HepG2 (cell line): ENCODE data around the gene MIR17HG. TPM values are rescaled to one million over a fixed set of nuclear protein-coding genes. Genes with fewer than 3 reads are reported as not detected.
A peak's percentile ranks its signal among the peaks of the same experiment; 100 is the strongest.

Experiments
- ATAC-seq: fragments of 200-7000 bp; cut with Tn5 transposase; 3 replicates; pipeline ENCODE4 v1.9.1; 2020; ENCODE audit warnings: mild to moderate bottlenecking, moderate library complexity
- BruUV-seq: library from RNA; stranded (reverse); fragments of 400-500 nt; replicated peaks from 2 replicates; lab custom pipeline; 2021; lab: Mats Ljungman, UMichigan
- CTCF ChIA-PET: fragments of 300-600 bp; formaldehyde crosslinking; extraction: SDS; loops from one replicate; lab custom pipeline; 2021; ENCODE audit warnings: low total read pairs, inconsistent platforms, low intra/inter-chr PET ratio; lab: Yijun Ruan, JAX
- POLR2A ChIA-PET: fragments of 350-600 bp; sonication (Branson Sonifier 250); formaldehyde crosslinking; loops from one replicate; lab custom pipeline; 2020; ENCODE audit warnings: antibody characterized with exemption, inconsistent platforms; lab: Yijun Ruan, JAX
- DNase-seq: peaks from one replicate; pipeline ENCODE4 v3.0.0-alpha.2; 2015; ENCODE audit warnings: low spot score
- FAIRE-seq: peaks from 3 replicates; lab custom pipeline; 2011; peaks lifted over from hg19 to GRCh38; lab: Jason Lieb, UNC
- H2AFZ ChIP-seq: one replicate; pipeline ENCODE4 v1.6.1; 2011; ENCODE audit warnings: low read length, inconsistent platforms
- H3K27ac ChIP-seq: fragments of 300-600 bp; 3 replicates; pipeline ENCODE4 v1.8.0; 2011; ENCODE audit warnings: mixed run types, mild to moderate bottlenecking, mixed read lengths, low read length, inconsistent platforms; ENCODE audit not compliant: insufficient read depth; ENCODE audit errors: extremely low read length
- H3K27me3 ChIP-seq, 2 experiments: fragments of 200-600 bp in 1 of 2; 2 replicates in 1 of 2; 3 replicates in 1 of 2; pipeline versions ENCODE4 v1.6.0 to v1.8.0; 2011; ENCODE audit warnings: low read length in 2 of 2, mild to moderate bottlenecking in 2 of 2, moderate library complexity in 2 of 2, inconsistent platforms in 1 of 2; ENCODE audit not compliant: insufficient read depth in 2 of 2, control insufficient read depth in 1 of 2
- H3K36me3 ChIP-seq, 2 experiments: fragments of 200-600 bp in 1 of 2; replicated peaks in 1 of 2; 2 replicates in 1 of 2; 3 replicates in 1 of 2; pipeline versions ENCODE4 v1.5.1 to v1.8.0; 2011; ENCODE audit warnings: low read length in 2 of 2, inconsistent platforms in 1 of 2; ENCODE audit not compliant: insufficient read depth in 2 of 2, control insufficient read depth in 1 of 2
- H3K4me1 ChIP-seq: 2 replicates; pipeline ENCODE4 v1.5.1; 2012; ENCODE audit warnings: low read length, inconsistent platforms; ENCODE audit not compliant: insufficient read depth
- H3K4me2 ChIP-seq: 2 replicates; pipeline ENCODE4 v1.6.0; 2011; ENCODE audit warnings: low read depth, low read length, inconsistent platforms
- H3K4me3 ChIP-seq, 3 experiments: fragments of 200-600 bp in 1 of 3; sonication (generic), shearing (Covaris generic) in 1 of 3; replicated peaks in 1 of 3; 2 replicates each; pipeline ENCODE4 v1.5.1; 2011 to 2016; ENCODE audit warnings: low read length in 3 of 3, inconsistent platforms in 2 of 3, low read depth in 2 of 3, mild to moderate bottlenecking in 2 of 3, control low read depth in 1 of 3, mixed read lengths in 1 of 3; ENCODE audit not compliant: insufficient read depth in 1 of 3
- H3K79me2 ChIP-seq: one replicate; pipeline ENCODE4 v1.6.1; 2011; ENCODE audit warnings: low read length, inconsistent platforms; ENCODE audit not compliant: insufficient read depth
- H3K9ac ChIP-seq: 2 replicates; pipeline ENCODE4 v1.6.0; 2011; ENCODE audit warnings: mild to moderate bottlenecking, low read depth, low read length, inconsistent platforms; ENCODE audit not compliant: insufficient read depth
- H3K9me3 ChIP-seq: 2 replicates; pipeline ENCODE4 v1.5.1; 2012; ENCODE audit warnings: mild to moderate bottlenecking, low read length
- H4K20me1 ChIP-seq: 2 replicates; pipeline ENCODE4 v1.6.0; 2011; ENCODE audit warnings: inconsistent platforms, mild to moderate bottlenecking, low read length, moderate library complexity; ENCODE audit not compliant: insufficient read depth
- AGO2 ChIP-seq: fragments of 200-400 bp; formaldehyde crosslinking; optimal IDR thresholded peaks from 2 replicates; pipeline ENCODE3; 2017; ENCODE audit warnings: mild to moderate bottlenecking, low read depth, low read length, moderate library complexity
- MAFF ChIP-seq: IDR thresholded peaks from 2 replicates; pipeline ENCODE4 v1.6.1; 2011; ENCODE audit warnings: low read depth, low read length, improper control_type of control experiment
- PAF1 ChIP-seq: IDR thresholded peaks from 2 replicates; pipeline ENCODE4 v1.6.1; 2016; ENCODE audit warnings: missing genetic modification reagents, missing compliant biosample characterization
- POLR2AphosphoS5 ChIP-seq: IDR thresholded peaks from 2 replicates; pipeline ENCODE4 v1.6.1; 2012; ENCODE audit warnings: low read depth, low read length
- RAD21 ChIP-seq: fragments of 450-650 bp; formaldehyde crosslinking; IDR thresholded peaks from 2 replicates; pipeline ENCODE4 v1.5.0; 2020; ENCODE audit warnings: mild to moderate bottlenecking
- RBM22 ChIP-seq: fragments of 200-400 bp; formaldehyde crosslinking; optimal IDR thresholded peaks from 2 replicates; pipeline ENCODE3; 2017; ENCODE audit warnings: mild to moderate bottlenecking, low read length, moderate library complexity
- TEAD2 ChIP-seq: sonication (generic); formaldehyde crosslinking; IDR thresholded peaks from 2 replicates; pipeline ENCODE4 v1.9.0; 2021; ENCODE audit warnings: missing genetic modification reagents
- ZBTB42 ChIP-seq: sonication (generic); formaldehyde crosslinking; IDR thresholded peaks from 2 replicates; pipeline ENCODE4 v1.5.0; 2020; ENCODE audit warnings: mild to moderate bottlenecking, missing genetic modification reagents
- ZBTB43 ChIP-seq: sonication (generic); formaldehyde crosslinking; conservative IDR thresholded peaks from 2 replicates; pipeline ENCODE4 v1.4.0; 2020; ENCODE audit warnings: missing genetic modification reagents
- ZMYM4 ChIP-seq: sonication (generic); formaldehyde crosslinking; IDR thresholded peaks from 2 replicates; pipeline ENCODE4 v1.8.1; 2023; ENCODE audit warnings: mild to moderate bottlenecking, missing genetic modification reagents
- ZNF354B ChIP-seq: sonication (generic); formaldehyde crosslinking; IDR thresholded peaks from 2 replicates; pipeline ENCODE4 v1.8.0; 2022; ENCODE audit warnings: mild to moderate bottlenecking, missing genetic modification reagents
- ZSCAN22 ChIP-seq: sonication (generic); formaldehyde crosslinking; IDR thresholded peaks from 2 replicates; pipeline ENCODE4 v1.4.0; 2020; ENCODE audit warnings: mild to moderate bottlenecking, missing genetic modification reagents
- WGBS: methylation state at CpG from one replicate; pipeline ENCODE4 v1.1.6; 2017; ENCODE audit warnings: low lambda C conversion rate; 5-methylcytosine and 5-hydroxymethylcytosine counted together
- in situ Hi-C: cut with HindIII; loops from 2 replicates; pipeline ENCODE4 v1.10.0; 2017; ENCODE audit warnings: low pct_unique_long_range_greater_than_20kb; ENCODE audit not compliant: extremely low pct_ligation_motif_present
- intact Hi-C: fragments of 100-400 bp; cut with micrococcal nuclease; formaldehyde crosslinking; loops from one replicate; pipeline ENCODE4 v1.10.0; 2022; ENCODE audit not compliant: unreplicated experiment
- polyA plus RNA-seq, 8 experiments: library from polyadenylated mRNA; depleted of rRNA in 3 of 8; stranded (reverse) in 7 of 8; unstranded in 1 of 8; fragments of >200 nt; fragmentation: Illumina TruSeq in 4 of 8; extraction: Trizol in 4 of 8; gene quantifications; 2 replicates each; pipeline versions ENCODE4 v1.2.1 to v1.2.3, GENCODE V29; 2011 to 2016; ENCODE audit warnings: low read depth in 4 of 8, missing spikeins in 1 of 8, mixed read lengths in 1 of 8; ENCODE audit not compliant: insufficient read depth in 1 of 8
- total RNA-seq, 5 experiments: library from RNA; depleted of rRNA; stranded (reverse); fragments of >200 nt; fragmentation: Illumina TruSeq; extraction: Trizol; gene quantifications; 2 replicates each; pipeline ENCODE4 v1.2.3, GENCODE V29; 2016; ENCODE audit warnings: low read depth in 1 of 5

The MIR17HG gene
- total and polyA plus RNA-seq, 2 of the 13 experiments (the other 11 are each of a cell fraction or from before 2014, with no cell fraction given), result 2.5 to 12.3 TPM

- ChIA-PET POLR2A (interaction anchor here (2.0 kb wide), 1 partner anchor 14 kb away, joined by 5 read pairs; no protein-coding TSS in a partner anchor), CTCF (no interaction called here)
- peak overlapping the region; percentile 82 for H3K27ac ChIP-seq
- TF ChIP-seq MAFF, result no peak
- TF ChIP-seq ZMYM4 (CRISPR knock-in tag), result no peak
- peak; percentile 55 for TF ChIP-seq AGO2
- TF ChIP-seq RAD21 (CRISPR knock-in tag), result no peak
- TF ChIP-seq ZBTB42, result no peak
- TF ChIP-seq ZBTB43 (CRISPR knock-in tag), result no peak
- TF ChIP-seq RBM22, result peak; percentile 24
- no peak for TF ChIP-seq ZSCAN22 (CRISPR knock-in tag)
- TF ChIP-seq POLR2AphosphoS5, result peak; percentile 38
- TF ChIP-seq ZNF354B (CRISPR knock-in tag), result 0 out of 2 replicates have a peak, but pooled peaks have one; percentile 17
- no peak for TF ChIP-seq TEAD2 (CRISPR knock-in tag)
- 0 out of 2 replicates have a peak, but pooled peaks have one; percentile 35 for TF ChIP-seq PAF1
- no peak overlapping the region for H3K4me2 ChIP-seq
- no peaks in the 10 kb centered on the region for H3K79me2 ChIP-seq
- intact Hi-C loops, result no loop called here
- FAIRE-seq, result no peak
- in situ Hi-C loops, result no loop called here
- 84% methylated on average over 4 of the region's 4 CpGs for WGBS
- no peak for DNase-seq
- H3K36me3 ChIP-seq, result peaks cover 0 to 8% of the 10 kb centered on the region in 2 experiments; a peak in 3 of 5 replicates
- no peak overlapping the region for H3K4me3 ChIP-seq
- H2AFZ ChIP-seq, result no peak overlapping the region
- no peaks in the 10 kb centered on the region for H3K27me3 ChIP-seq
- BruUV-seq, result no TSS peak
- peaks cover 87% of the 10 kb centered on the region for H3K4me1 ChIP-seq
- ATAC-seq, result peak; percentile 1; the same call in 1 of the 3 replicates
- H3K9me3 ChIP-seq, result no peaks in the 10 kb centered on the region
- H3K9ac ChIP-seq, result no peak overlapping the region
- H4K20me1 ChIP-seq, result peaks cover 22% of the 10 kb centered on the region
Measured at GRCh38 chr13:91360246-91360751, 12.8 kb downstream of the MIR17HG start.
